HG02981 (cell line): ENCODE measurements around the gene CLDN11.
A peak's percentile ranks its signal among the peaks of the same experiment; 100 is the strongest.

Experiments
- ATAC-seq: cut with Tn5 transposase; IDR thresholded peaks from one replicate; pipeline ENCODE4 v1.9.1; 2021; ENCODE audit warnings: mild to moderate bottlenecking, moderate library complexity; ENCODE audit not compliant: unreplicated experiment

The CLDN11 gene

GRCh38 chr3:170418422-170419398, at the start of gene CLDN11:
CLDN11 (plus strand) TSS chr3:170418868; CDS start chr3:170419067, 199 bp downstream.
- ATAC-seq, result no peak

GRCh38 chr3:170368921-170369320, 49.7 kb upstream of the CLDN11 start:
- ATAC-seq, result no peak

DNA sequence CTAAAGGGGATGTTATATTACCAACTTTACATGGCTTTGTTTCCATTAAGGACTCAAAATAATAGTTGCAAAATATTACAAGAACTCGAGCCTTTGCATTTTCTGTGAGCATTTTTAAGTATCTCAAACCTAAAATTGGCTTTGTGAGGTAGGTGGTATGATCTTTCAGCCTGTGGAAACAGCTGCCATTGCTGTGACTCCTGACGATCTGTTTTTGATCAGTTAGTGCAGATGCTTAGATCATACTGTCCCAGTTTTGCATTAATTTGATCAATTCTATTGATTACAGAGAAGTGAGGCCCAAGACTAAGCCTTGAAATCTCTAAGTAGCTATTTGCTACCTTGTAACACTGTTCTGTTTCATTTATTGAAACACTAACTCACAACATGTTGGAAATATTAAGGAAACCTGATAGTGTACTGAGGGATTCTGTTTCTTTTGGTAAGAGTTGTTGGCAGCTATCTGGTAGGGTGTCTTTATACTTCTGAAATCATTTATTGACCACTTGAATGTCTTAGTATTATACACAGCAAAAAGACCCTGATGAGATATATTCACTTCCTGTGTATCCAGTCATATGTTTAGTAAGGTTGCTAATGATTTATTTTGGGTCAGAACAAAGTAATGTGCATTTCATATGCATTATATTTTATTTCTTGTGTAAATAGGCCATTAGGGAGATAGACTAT, 46.3 kb upstream of the CLDN11 start:
- ATAC-seq, result no peak

GRCh38 chr3:170383567-170383966, 35.1 kb upstream of the CLDN11 start:
- ATAC-seq, result no peak

DNA sequence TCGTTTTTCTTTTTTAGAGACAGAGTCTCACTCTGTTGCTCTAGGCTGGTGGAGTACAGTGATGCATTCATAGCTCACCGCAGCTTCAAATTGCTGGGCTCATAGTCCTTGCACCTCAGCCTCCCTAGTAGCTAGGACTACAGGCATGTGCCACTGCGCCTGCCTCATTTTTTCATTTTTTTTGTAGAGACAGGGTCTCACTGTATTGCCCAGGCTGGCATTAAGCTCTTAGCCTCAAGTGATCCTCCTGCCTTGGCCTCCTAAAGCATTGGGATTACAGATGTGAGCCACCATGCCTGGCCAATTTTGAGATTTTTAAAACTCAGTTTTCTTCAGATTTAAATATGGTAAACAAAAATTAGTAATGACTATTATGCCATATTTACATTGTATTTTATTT, 32.2 kb upstream of the CLDN11 start:
- no peak for ATAC-seq

DNA sequence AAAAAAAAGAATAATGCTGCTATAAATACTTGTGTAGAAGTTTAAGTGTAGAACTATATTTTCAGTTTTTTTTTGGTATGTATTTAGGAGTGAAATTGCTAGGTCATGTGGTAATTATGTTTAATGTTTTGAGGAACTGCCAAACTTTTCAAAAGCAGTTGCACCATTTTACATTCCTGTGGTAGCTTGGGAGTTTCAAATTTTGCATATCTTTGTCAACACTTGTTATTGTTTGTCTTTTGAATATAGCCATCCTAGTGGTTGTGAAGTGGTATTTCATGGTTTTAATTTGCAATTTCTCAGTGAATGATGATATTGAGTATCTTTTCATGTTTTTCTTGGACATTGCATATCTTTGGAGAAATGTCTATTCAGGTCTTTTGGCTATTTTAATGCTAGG, 30.7 kb upstream of the CLDN11 start:
- no peak for ATAC-seq

GRCh38 chr3:170391108-170391507, 27.6 kb upstream of the CLDN11 start:
- ATAC-seq, result no peak

- no peak for ATAC-seq
These were observed 21.0 kb upstream of the CLDN11 start for GRCh38 chr3:170397685-170398084.

- no peak for ATAC-seq
These were observed 13.6 kb upstream of the CLDN11 start for GRCh38 chr3:170405101-170405500.

- no peak for ATAC-seq
These were observed 8.1 kb upstream of the CLDN11 start for GRCh38 chr3:170410428-170411029.

- ATAC-seq, result no peak
These were observed 5.4 kb upstream of the CLDN11 start for GRCh38 chr3:170413291-170413690.

DNA sequence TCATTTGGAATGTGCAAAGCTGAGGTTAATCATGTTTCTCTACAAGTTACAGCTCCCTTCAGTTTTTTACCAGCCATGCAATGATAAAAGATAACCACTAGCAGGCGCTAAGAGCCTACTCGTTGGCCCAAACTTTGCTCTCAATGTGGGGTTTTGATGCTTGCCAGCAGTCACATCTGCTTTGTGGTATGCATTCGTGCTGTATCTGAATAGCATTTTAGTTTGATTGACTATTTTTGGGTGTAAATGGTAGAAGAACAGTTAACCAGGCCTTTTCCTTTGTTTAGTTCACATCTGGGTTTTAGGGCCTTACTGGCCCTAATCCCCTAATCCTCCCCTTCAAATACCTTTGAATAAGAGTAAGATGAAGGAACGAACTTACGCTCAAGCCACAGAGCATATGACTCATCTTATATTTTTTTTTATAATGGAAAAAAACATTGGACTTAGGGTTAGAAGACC, 4.4 kb upstream of the CLDN11 start:
- peak; percentile 57 for ATAC-seq

GRCh38 chr3:170417090-170417489, 1.6 kb upstream of the CLDN11 start:
- no peak for ATAC-seq

GRCh38 chr3:170419557-170420087, 954 bp downstream of the CLDN11 start:
- ATAC-seq, result no peak

DNA sequence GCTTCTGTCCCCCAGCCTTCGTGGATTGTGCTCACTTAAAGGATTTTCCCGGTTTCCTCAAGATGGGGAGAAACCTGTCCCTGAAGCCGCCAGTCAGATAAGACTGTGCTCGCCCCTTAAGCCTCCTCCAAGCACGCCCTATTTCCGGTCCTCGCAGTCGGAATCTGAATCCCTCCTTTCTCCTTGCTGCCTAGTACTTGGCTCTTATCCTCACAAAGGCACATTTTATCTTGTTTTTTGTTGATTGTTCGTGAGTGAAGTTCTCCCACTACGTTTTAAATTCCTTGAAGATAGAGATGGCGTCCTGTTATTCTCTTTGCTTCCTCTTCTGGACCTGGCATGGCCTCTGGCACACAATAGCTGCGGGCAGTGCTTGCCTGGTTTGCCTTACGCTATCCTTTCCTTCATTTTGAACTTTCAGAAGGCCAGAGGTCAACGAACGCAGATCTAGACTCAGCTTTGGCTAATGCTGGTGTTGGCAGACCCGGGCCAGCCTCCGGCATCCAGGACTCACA, 1.7 kb downstream of the CLDN11 start:
- no peak for ATAC-seq

DNA sequence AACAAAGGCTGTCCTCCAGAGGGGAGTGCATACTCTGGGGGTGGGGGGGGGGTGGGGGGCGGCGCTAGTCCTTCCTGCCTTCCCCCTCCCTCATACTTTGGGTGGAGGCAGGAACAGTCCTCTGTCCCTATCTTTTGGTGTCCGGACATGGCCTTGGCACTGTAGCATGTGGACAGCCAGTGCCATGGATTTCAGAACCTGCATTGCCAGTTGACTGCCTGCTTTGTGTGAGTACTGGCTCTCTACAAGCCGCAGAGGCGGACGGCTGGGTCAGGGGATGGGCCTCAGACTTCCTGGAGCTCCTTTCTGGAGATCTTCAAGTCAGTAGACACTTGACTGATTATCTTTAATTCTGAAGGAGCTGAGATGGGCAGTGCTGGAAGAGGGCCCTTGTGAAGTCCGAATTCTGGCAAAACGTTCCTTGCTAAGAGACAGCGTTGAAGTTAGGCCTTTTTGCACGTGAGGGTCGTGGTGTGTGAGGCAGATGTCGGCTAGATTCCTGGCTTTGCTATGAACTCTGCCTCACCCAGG, 2.5 kb downstream of the CLDN11 start:
- ATAC-seq, result no peak

- no peak for ATAC-seq
These were observed 3.1 kb downstream of the CLDN11 start for GRCh38 chr3:170421758-170422157.

GRCh38 chr3:170423001-170423615, 4.4 kb downstream of the CLDN11 start:
- no peak for ATAC-seq

- no peak for ATAC-seq
These were observed 6.2 kb downstream of the CLDN11 start for GRCh38 chr3:170424879-170425278.

- ATAC-seq, result no peak
These were observed 7.0 kb downstream of the CLDN11 start for GRCh38 chr3:170425491-170426239.
